G401 (cell line): ENCODE measurements around the gene CDRT15. TPM values are rescaled to one million over a fixed set of nuclear protein-coding genes. Genes with fewer than 3 reads are reported as not detected.
"Not testable (repeated sequence)": the region's sequence is repeated elsewhere in the genome, so short reads cannot be mapped to it uniquely, and the experiment has no call there.

Experiments
- DNase-seq: peaks from one replicate; pipeline ENCODE4 v3.0.0-alpha.2; 2015; ENCODE audit warnings: low spot score
- in situ Hi-C: cut with HindIII; loops from 2 replicates; pipeline ENCODE4 v1.10.0; 2016; ENCODE audit warnings: low sequenced_read_pairs, mixed read lengths
- total RNA-seq: library from RNA; depleted of rRNA; stranded (reverse); fragments of >200 nt; shearing (Covaris generic); gene quantifications from 2 replicates; pipeline ENCODE4 v1.2.3, GENCODE V29; 2014; rRNA removed

The CDRT15 gene
- total RNA-seq = not detected in 2 replicates

DNA sequence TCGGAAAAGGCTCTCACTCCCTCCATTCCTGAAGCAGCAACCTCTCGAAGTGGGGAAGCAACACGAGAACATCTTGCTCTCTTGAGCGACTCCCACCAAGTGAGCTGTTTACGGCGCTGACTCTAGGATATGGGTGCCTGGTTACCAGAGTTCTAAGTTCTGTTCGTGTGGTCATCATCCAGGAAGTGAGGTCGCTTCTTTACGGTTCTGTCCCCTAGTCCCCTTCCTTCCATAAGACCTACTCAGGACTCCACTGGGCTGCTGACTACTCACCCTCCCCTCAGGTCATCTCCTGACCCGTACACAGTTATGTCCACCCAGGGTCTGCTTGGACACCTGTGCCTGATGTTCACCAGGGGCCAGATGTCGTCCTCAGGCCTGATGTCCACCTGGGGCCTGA is at the start of gene CDRT15:
CDRT15 (minus strand) TSS at position 101 of the 400 bp plus-strand sequence; CDS start at position 72, 29 bp downstream.
- DNase-seq, in situ Hi-C loops: not testable (repeated sequence)

DNA sequence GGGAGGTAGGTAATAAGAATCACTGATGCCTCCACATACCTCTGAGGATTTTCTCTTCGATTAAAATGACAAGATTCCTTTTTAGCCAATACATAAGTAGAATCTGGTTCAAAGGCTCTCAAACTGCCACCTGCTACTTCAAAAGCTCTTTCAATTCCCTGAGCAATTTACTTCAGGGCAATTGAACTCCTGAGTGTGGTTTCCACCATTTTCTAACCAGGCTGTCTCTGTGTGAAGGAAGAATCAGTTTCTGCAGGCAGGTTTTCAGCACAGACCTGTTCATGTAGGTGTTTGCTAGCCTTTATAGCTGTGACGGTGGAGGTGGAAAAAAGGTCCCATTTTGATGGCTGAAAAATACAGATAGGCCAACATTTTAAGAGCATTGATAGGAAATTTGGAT is 46.1 kb upstream of the CDRT15 start:
- DNase-seq = no peak
- in situ Hi-C loops = no loop called here

- in situ Hi-C loops = no loop called here
- no peak for DNase-seq
Observed at GRCh38 chr17:14281530-14281929, 44.9 kb upstream of the CDRT15 start.

DNA sequence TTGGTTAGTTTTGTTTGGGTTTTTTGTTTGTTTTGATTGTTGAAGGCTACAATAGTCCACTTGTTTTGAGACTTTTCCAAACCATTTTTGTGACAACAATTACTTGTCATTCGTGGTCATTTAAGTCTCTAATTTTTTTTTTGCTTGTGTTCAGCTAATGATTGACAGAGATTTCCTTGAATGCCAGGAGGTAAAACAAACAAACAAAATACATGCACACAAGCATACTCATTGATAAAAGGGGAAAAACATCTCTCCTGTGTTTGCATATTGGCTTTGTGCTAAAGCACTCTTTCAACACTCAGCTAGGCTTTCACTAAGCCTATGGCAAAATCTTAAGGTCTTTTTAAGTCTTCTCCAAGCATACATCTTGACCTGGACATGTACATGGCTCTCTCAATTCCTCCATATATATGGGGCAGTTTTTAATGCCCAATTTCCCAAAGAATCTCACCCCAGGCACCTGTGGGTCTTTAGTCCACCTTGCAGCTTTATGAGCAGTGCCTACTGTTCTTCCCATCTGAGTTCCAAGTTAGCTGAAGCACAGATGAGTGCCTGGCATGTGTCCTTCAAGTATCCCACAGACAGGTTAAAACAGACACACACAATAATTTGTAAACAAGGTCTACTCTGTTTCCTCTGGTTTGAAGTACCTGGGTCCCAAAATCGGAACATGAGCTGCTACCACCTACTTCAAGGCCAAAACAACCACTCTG is 40.0 kb upstream of the CDRT15 start:
- no peak for DNase-seq
- in situ Hi-C loops = no loop called here

GRCh38 chr17:14270508-14270907 is 33.8 kb upstream of the CDRT15 start:
- no peak for DNase-seq
- in situ Hi-C loops = no loop called here

DNA sequence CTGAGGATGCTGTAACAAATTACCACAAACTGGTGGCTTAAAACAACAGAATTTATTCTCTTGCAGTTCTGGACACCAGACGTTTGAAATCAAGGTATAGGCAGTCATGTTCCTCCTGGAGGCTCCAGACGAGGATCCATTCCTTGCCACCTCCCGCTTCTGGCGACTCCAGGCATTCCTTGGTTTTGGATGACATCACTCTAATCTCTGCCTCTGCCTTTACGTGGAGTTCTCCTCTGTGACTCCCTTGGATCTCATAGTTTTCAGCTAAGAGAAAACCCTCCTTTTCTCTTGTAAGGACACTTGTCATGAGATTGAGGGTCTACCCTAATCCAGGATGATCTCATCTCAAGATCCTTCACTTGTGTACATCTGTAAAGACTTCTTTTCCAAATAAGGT is 32.8 kb upstream of the CDRT15 start:
- in situ Hi-C loops = no loop called here

GRCh38 chr17:14268264-14268663 is 31.6 kb upstream of the CDRT15 start:
- in situ Hi-C loops = no loop called here

More for the DNA sequence above, 32.8 kb upstream of the CDRT15 start:
- DNase-seq = no peak

DNA sequence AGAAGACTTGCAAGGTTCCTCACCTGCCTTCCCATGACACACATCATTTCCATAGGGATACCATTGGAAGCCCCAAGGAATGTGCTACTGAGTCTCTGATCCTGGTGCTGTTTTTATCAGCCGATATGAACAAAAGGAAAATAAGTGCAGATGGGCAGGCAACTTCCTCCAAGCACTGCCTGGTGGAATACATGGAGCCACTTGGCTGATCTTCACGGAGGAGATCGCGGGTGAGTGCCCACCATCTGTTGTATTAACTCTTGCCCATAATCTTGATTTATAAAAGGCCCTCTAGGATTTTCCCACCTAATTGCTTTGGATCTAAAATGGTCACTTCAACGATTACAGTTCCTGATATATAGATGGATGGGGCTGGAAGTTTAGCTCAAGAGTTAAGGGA is 24.7 kb upstream of the CDRT15 start:
- DNase-seq = peak; percentile 60
- in situ Hi-C loops = no loop called here

More at GRCh38 chr17:14268264-14268663, 31.6 kb upstream of the CDRT15 start:
- no peak for DNase-seq

GRCh38 chr17:14245629-14246028 is 9.0 kb upstream of the CDRT15 start:
- in situ Hi-C loops = no loop called here
- no peak for DNase-seq

DNA sequence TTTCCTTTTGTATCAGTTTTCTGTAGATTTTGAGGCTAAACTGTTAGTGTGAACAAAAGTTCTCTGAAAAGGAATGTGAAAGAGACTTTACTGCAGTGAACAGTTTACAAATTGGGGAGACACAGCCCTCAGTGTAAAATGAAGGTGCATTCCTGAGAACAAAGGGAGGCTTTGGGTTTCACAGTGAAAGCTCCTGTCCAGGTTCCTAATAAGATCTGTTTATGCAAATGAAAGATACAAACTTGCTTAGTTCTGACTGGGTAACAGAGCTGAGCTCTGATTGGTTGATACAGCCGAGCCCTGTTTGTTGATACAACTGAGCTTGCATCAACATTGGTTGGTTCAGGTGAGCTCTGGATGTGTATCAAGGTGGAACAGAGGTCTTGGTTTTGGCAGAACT is 8.3 kb upstream of the CDRT15 start:
- DNase-seq = no peak

DNA sequence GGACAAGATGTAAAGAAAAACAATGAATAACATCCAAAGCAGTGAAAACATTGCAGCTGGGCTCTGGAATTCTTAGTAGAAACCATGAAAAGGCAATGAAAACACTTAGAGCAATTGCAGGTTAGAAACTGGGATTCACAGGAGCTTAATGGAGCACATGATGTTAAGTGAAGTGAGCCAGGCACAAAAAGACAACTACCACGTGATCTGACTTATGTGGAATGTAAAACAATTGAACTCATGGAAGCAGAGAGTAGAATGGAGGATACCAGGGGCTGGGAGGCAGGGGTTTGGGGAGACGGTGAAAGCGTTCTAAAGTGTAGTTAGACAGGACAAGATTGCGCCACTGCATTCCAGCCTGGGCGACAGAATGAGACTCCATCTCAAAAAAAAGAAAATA is 2.6 kb upstream of the CDRT15 start:
- DNase-seq, in situ Hi-C loops: not testable (repeated sequence)

More for the DNA sequence above, 8.3 kb upstream of the CDRT15 start:
- in situ Hi-C loops = no loop called here

GRCh38 chr17:14236032-14236431 is 630 bp downstream of the CDRT15 start:
- in situ Hi-C loops, DNase-seq: not testable (repeated sequence)

GRCh38 chr17:14235047-14235446 is 1.6 kb downstream of the CDRT15 start:
- in situ Hi-C loops = not testable (repeated sequence)

GRCh38 chr17:14231187-14231586 is 5.5 kb downstream of the CDRT15 start:
- DNase-seq, in situ Hi-C loops: not testable (repeated sequence)

More at GRCh38 chr17:14235047-14235446, 1.6 kb downstream of the CDRT15 start:
- not testable (repeated sequence) for DNase-seq

DNA sequence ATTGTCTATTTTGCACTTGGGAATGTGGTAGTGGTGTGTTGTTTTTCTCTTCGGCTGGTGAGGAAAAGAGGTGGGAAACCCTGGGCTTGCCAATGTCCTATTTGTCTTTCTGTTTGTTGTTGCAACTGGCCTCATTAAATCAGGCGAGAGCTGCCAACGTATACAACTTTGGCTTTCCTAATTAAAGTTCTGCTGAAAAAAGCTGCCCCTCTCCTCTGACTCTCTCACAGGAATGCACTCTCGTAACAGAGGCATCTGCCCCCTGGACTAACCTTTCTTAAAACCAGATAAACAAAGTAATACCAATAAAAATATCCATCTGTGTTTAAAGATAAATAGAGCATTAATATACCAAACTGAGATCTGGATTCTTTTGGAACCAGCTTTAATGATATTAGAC is 7.8 kb downstream of the CDRT15 start:
- DNase-seq = no peak
- in situ Hi-C loops = no loop called here

GRCh38 chr17:14227052-14227451 is 9.6 kb downstream of the CDRT15 start:
- in situ Hi-C loops = no loop called here
- no peak for DNase-seq

DNA sequence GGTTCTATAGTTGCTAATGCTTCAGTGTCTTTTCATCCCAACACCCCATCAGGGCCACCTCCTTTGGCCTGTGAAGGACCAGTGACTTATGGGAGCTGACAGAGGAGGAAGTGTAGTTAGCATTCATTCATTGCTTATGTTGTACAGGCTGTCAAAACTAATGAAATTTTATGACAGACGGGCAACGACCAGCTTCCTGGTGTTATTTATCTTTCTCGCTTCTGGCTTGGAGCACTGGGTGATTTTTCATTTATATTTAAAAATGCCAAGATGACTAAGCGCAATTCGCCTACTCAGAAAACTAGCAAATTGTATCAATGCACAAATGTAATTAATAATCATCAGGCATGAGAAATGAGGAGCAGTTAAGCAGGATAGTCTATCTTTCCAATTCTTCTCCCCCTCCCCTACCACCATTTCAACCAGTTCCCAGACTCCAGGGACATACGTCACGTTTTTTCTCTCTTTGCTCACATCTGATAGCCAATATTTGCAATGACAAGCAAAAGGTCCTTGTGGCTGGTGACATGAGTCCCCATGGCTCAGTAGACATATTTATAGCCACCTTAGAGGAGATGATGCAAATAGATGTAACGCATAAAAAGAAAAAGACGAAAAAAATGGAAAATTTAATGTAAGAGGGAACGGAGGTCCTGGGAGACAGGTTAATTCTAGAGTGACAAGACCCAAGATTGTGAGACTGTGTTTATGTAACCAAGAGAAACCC is 11.2 kb downstream of the CDRT15 start:
- in situ Hi-C loops = no loop called here
- DNase-seq = no peak

- in situ Hi-C loops = no loop called here
Observed at GRCh38 chr17:14222611-14223010, 14.1 kb downstream of the CDRT15 start.

DNA sequence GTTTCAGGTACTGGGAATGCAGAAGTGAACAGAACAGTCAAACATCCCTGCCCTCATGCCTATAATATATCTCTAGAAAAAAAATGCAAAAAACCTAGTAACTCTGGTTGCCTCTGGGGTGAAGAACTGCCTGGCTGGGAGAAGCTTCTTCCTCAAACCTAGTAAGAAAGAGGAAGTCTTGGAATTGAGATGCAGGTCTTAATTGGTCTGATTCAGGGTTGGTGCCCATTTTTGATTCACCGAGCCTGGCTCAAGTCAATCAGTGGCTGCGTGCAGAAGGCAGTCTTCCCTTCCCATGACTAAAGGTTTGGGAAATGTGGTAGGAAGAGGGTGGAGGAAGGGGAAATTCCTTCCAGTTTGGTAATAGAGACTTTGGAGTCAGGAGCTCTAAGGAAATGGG is 22.4 kb downstream of the CDRT15 start:
- in situ Hi-C loops = no loop called here
- no peak for DNase-seq

More at GRCh38 chr17:14222611-14223010, 14.1 kb downstream of the CDRT15 start:
- DNase-seq = no peak

DNA sequence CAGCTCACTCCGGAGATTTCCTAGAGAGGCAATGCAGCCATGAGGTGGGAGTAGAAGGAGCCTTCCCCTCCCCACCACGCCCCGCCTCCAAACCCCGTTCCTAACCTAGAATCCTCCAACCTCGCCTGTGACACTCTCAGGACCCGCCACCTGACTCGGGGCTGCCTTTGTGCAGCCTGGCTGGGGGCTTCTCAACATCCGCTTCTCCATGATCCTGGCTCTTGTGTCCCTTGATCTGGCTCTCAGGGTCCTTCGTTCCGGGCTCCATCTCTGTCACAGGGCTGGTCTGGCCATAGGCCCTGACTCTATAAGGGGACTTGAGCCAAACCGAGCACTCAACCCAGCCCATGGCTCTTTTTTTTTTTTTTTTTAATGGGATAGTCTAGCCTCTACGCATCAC is 24.3 kb downstream of the CDRT15 start:
- in situ Hi-C loops = no loop called here
- no peak for DNase-seq
